Calu3 (cell line): ENCODE data around the gene AP1S1. TPM values are rescaled to one million over a fixed set of nuclear protein-coding genes. Genes with fewer than 3 reads are reported as not detected.
A peak's percentile ranks its signal among the peaks of the same experiment; 100 is the strongest.
"Not testable (repeated sequence)": the region's sequence is repeated elsewhere in the genome, so short reads cannot be mapped to it uniquely, and the experiment has no call there.

ENCODE experiments used
- BruUV-seq: library from RNA; stranded (reverse); fragments of 400-500 nt; replicated peaks from 2 replicates; lab custom pipeline; 2021; lab: Mats Ljungman, UMichigan
- CTCF ChIA-PET: fragments of 300-600 bp; sonication (Branson Sonifier 250); formaldehyde crosslinking; loops from one replicate; lab custom pipeline; 2022; ENCODE audit warnings: antibody characterized with exemption; lab: Charles Lee
- DNase-seq: peaks from one replicate; pipeline ENCODE4 v3.0.0; 2022
- H3K27ac Mint-ChIP-seq: one replicate; pipeline ENCODE4 v1.8.0; 2022; ENCODE audit warnings: mixed read lengths; ENCODE audit not compliant: unreplicated experiment
- H3K27me3 Mint-ChIP-seq: one replicate; pipeline ENCODE4 v1.8.0; 2022; ENCODE audit warnings: mixed read lengths; ENCODE audit not compliant: unreplicated experiment
- H3K36me3 Mint-ChIP-seq: one replicate; pipeline ENCODE4 v1.8.0; 2022; ENCODE audit warnings: mild to moderate bottlenecking, moderate library complexity, mixed read lengths; ENCODE audit not compliant: insufficient read depth, unreplicated experiment
- H3K4me1 Mint-ChIP-seq: one replicate; pipeline ENCODE4 v1.8.0; 2022; ENCODE audit warnings: mild to moderate bottlenecking, low read depth, mixed read lengths; ENCODE audit not compliant: unreplicated experiment
- H3K4me3 Mint-ChIP-seq: one replicate; pipeline ENCODE4 v1.8.0; 2022; ENCODE audit warnings: mild to moderate bottlenecking, low read depth, moderate library complexity, mixed read lengths; ENCODE audit not compliant: unreplicated experiment
- H3K9me3 Mint-ChIP-seq: one replicate; pipeline ENCODE4 v1.8.0; 2022; ENCODE audit warnings: low read depth, mixed read lengths; ENCODE audit not compliant: unreplicated experiment
- CTCF ChIP-seq: fragments of 200-600 bp; IDR thresholded peaks from one replicate; pipeline ENCODE4 v1.8.0; 2022; ENCODE audit warnings: antibody characterized with exemption; ENCODE audit not compliant: unreplicated experiment
- intact Hi-C: fragments of 100-400 bp; cut with micrococcal nuclease; formaldehyde crosslinking; loops from one replicate; pipeline ENCODE4 v1.10.0; 2022; ENCODE audit not compliant: unreplicated experiment
- total RNA-seq: library from RNA; stranded (reverse); gene quantifications from 2 replicates; pipeline ENCODE4 v1.2.3, GENCODE V29; 2022

AP1S1 gene
- total RNA-seq, 1 experiment from 2014 or later, result 45.6 TPM

- no peak for DNase-seq
- no TSS peak for BruUV-seq
- no peak for TF ChIP-seq CTCF
- Mint-ChIP-seq H3K27me3 (peaks cover 38% of the 10 kb centered on the region), H3K9me3 (no peaks in the 10 kb centered on the region), H3K27ac (no peak overlapping the region), H3K36me3 (no peaks in the 10 kb centered on the region), H3K4me3 (no peak overlapping the region), H3K4me1 (no peaks in the 10 kb centered on the region)
- intact Hi-C loops, result no loop called here
- CTCF ChIA-PET, result no interaction called here
Observed at GRCh38 chr7:101200504-101200861, 46.2 kb downstream of the AP1S1 start.

DNA sequence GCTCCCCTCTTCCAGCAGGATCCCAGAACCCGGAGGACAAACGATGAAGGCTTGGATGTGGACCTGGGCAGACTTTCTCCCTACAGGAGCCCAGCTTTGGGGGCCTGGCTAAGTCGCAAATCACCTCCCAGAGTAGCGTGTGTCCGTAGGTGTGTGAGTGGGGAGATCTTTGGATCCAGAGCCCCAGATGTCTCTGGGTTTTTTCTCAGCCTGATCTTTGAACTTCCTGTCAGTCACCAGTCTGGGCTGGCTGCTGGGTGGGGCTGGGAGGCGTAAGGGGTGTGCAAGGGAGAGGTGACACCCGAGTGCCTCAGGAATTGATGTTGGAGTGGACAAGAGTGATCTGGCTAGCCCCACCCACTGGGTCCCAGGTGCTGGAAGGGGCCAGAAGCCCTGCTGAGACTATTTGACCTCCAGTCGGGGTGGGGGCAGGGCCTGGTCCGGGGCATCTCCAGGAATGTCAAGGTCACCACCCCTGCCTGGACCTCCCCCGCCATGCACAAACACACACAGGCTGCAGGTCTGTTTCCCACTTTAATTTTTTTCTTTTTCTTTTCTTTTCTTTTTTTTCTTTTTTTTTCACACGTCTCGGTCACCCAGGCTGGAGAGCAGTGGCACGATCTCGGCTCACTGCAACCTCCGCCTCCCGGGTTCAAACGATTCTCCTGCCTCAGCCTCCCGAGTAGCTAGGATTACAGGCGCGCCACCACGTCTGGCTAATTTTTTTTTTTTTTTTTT is 46.8 kb downstream of the AP1S1 start, which contains the start of gene MOGAT3:
Gene MOGAT3 (minus strand): TSS at position 175 of the 738 bp plus-strand sequence. CDS start 182 bp downstream, outside the sequence.
- Mint-ChIP-seq H3K9me3 (no peaks in the 10 kb centered on the region), H3K4me3 (peak within 1 kb of the TSS; percentile 32), H3K4me1 (no peaks in the 10 kb centered on the region), H3K27ac (no peak within 1 kb of the TSS), H3K27me3 (peaks cover 38% of the 10 kb centered on the region), H3K36me3 (peaks cover 2% of the 10 kb centered on the region)
- intact Hi-C loops, result no loop called here
- CTCF ChIA-PET, result interaction anchor here (1.1 kb wide), 1 partner anchor 20 kb away, joined by 4 read pairs; no protein-coding TSS in a partner anchor
- no TSS peak for BruUV-seq
- DNase-seq, result no peak
- no peak for TF ChIP-seq CTCF

DNA sequence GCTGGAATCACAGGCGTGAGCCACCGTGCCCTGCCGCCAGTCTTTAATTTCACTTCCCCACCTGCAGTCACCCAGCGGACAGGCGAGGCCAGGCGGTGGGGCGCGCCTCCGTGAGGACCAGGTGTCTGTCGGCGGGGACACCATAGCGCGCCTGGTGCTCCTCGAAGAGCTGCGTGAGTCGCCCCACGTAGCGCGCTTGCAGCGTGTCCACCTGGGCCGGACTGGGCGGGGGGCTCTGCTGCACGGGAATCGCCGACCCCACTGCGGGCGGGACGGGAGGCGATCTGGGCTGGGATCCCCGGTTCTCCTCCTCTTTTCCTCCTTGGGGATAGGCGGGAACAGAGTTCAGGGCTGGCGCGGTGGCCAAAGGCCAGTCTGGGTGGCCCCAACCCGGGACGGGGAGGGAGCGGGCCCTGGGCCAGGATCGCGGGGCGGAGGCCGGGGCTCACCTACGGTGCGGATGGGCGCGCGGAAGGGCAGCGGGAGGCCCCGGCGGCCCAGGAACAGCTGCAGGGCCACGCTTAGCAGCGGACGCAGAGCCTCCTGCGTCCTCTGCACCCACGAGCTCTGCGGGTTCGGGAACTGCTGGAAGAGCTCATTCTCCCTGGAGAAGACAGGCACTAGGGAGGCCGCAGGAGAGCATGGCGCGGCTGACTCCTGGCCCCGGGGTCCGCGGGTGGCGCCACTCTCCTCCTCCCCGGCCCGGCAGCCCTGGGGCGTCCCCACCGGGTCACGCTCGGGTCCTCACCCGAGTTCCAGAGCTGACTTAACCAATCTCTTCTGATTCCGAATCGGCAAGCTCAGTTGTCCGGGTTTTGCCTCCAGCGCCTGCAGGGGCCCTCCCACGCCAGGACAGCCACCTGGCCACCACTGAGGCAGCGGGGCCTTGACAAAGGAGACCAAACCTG is 47.7 kb downstream of the AP1S1 start:
- intact Hi-C loops, result no loop called here
- no peak for DNase-seq
- Mint-ChIP-seq H3K27me3 (peaks cover 38% of the 10 kb centered on the region), H3K4me3 (peak overlapping the region; percentile 32), H3K36me3 (peaks cover 10% of the 10 kb centered on the region), H3K27ac (no peak overlapping the region), H3K9me3 (no peaks in the 10 kb centered on the region), H3K4me1 (no peaks in the 10 kb centered on the region)
- CTCF ChIA-PET, result interaction anchor here (0.9 to 1.1 kb wide), 2 partner anchors 16 to 21 kb away, joined by 4 to 5 read pairs; partner anchors contain the start of genes PLOD3 and ZNHIT1
- TF ChIP-seq CTCF, result no peak
- no TSS peak for BruUV-seq

DNA sequence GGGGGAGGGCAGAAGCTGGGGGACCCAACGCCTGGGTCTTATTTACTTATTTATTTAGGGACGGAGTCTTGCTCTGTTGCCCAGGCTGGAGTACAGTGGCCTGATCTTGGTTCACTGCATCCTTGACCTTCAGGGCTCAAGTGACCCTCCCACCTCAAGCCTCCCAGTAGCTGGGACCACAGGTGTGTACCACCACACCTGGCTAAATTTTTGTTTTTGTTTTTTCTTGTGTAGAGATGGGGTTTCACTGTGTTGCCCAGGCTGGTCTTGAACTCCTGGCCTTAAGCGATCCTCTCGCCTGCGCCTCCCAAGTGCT is 48.3 kb downstream of the AP1S1 start:
- no peak overlapping the region for H3K4me3 Mint-ChIP-seq
- no peak overlapping the region for H3K27ac Mint-ChIP-seq
- BruUV-seq, result no TSS peak
- no peaks in the 10 kb centered on the region for H3K4me1 Mint-ChIP-seq
- H3K27me3 Mint-ChIP-seq, result peaks cover 38% of the 10 kb centered on the region
- DNase-seq, result no peak
- H3K36me3 Mint-ChIP-seq, result peaks cover 10% of the 10 kb centered on the region
- TF ChIP-seq CTCF, result no peak
- H3K9me3 Mint-ChIP-seq, result no peaks in the 10 kb centered on the region
- intact Hi-C loops, result no loop called here
- CTCF ChIA-PET, result interaction anchor here (0.9 kb wide), 1 partner anchor 15 kb away, joined by 5 read pairs; the partner anchor contains the start of genes PLOD3 and ZNHIT1

- CTCF ChIA-PET, H3K27ac Mint-ChIP-seq, H3K9me3 Mint-ChIP-seq, BruUV-seq, intact Hi-C loops, H3K4me1 Mint-ChIP-seq, H3K4me3 Mint-ChIP-seq, DNase-seq: not testable (repeated sequence)
- Mint-ChIP-seq H3K36me3 (peaks cover 24% of the 10 kb centered on the region), H3K27me3 (peaks cover 38% of the 10 kb centered on the region)
Observed at GRCh38 chr7:101203740-101204738, 49.8 kb downstream of the AP1S1 start.
